OCI-LY7 (cell line): Measurements from ENCODE around the gene GPX6. TPM values are rescaled to one million over a fixed set of nuclear protein-coding genes. Genes with fewer than 3 reads are reported as not detected.

Source experiments
- BruUV-seq: library from RNA; stranded (reverse); fragments of 400-500 nt; replicated peaks from 2 replicates; lab custom pipeline; 2021; lab: Mats Ljungman, UMichigan
- CTCF ChIA-PET: fragments of 300-600 bp; sonication (Branson Sonifier 250); formaldehyde crosslinking; loops from one replicate; lab custom pipeline; 2022; ENCODE audit warnings: antibody characterized with exemption; ENCODE audit not compliant: unreplicated experiment; lab: Charles Lee
- POLR2A ChIA-PET: fragments of 300-600 bp; sonication (Branson Sonifier 250); formaldehyde crosslinking; loops from one replicate; lab custom pipeline; 2022; ENCODE audit warnings: antibody characterized with exemption; lab: Charles Lee
- DNase-seq: peaks from one replicate; pipeline ENCODE4 v3.0.0-alpha.2; 2015; ENCODE audit warnings: low spot score
- H2AFZ ChIP-seq: fragments of 200-600 bp; sonication (generic), shearing (Covaris generic); 2 replicates; pipeline ENCODE4 v1.6.1; 2014; ENCODE audit warnings: mild to moderate bottlenecking, antibody characterized with exemption, low read length, moderate library complexity
- H3K27ac ChIP-seq: fragments of 200-600 bp; sonication (generic); 2 replicates; pipeline ENCODE4 v1.5.1; 2014; ENCODE audit warnings: mixed run types, low read depth, mild to moderate bottlenecking, moderate library complexity, low read length, inconsistent platforms; ENCODE audit not compliant: poor library complexity, severe bottlenecking
- H3K36me3 ChIP-seq: fragments of 200-600 bp; sonication (generic); 2 replicates; pipeline ENCODE4 v1.6.1; 2014; ENCODE audit warnings: mild to moderate bottlenecking, antibody characterized with exemption, low read length, moderate library complexity, mixed read lengths; ENCODE audit not compliant: insufficient read depth
- H3K4me1 ChIP-seq: fragments of 200-600 bp; sonication (generic); 2 replicates; pipeline ENCODE4 v1.5.1; 2014; ENCODE audit warnings: mild to moderate bottlenecking, low read length; ENCODE audit not compliant: insufficient read depth, poor library complexity, severe bottlenecking
- H3K4me2 ChIP-seq: fragments of 200-600 bp; sonication (generic); 2 replicates; pipeline ENCODE4 v1.6.1; 2014; ENCODE audit warnings: mild to moderate bottlenecking, low read length
- H3K4me3 ChIP-seq: fragments of 200-600 bp; sonication (generic); 2 replicates; pipeline ENCODE4 v1.5.1; 2014; ENCODE audit warnings: mild to moderate bottlenecking, low read depth, low read length; ENCODE audit not compliant: poor library complexity, severe bottlenecking
- H3K79me2 ChIP-seq: fragments of 200-600 bp; sonication (generic); 2 replicates; pipeline ENCODE4 v1.6.1; 2016; ENCODE audit warnings: low read depth, mild to moderate bottlenecking, low read length, moderate library complexity, mixed read lengths; ENCODE audit not compliant: insufficient read depth
- H3K9me2 ChIP-seq: fragments of 200-600 bp; sonication (generic); 2 replicates; pipeline ENCODE4 v1.6.1; 2016; ENCODE audit warnings: mild to moderate bottlenecking, low read length, mixed read lengths; ENCODE audit not compliant: insufficient read depth
- H3K9me3 ChIP-seq: fragments of 200-600 bp; sonication (generic); 2 replicates; pipeline ENCODE4 v1.6.1; 2014; ENCODE audit warnings: mild to moderate bottlenecking, mixed run types, low read length, mixed read lengths
- H4K20me1 ChIP-seq: fragments of 200-600 bp; sonication (generic); 2 replicates; pipeline ENCODE4 v1.6.1; 2014; ENCODE audit warnings: mild to moderate bottlenecking, antibody characterized with exemption, low read length, moderate library complexity, mixed read lengths; ENCODE audit not compliant: insufficient read depth
- CTCF ChIP-seq: fragments of 200-600 bp; sonication (generic); conservative IDR thresholded peaks from 2 replicates; pipeline ENCODE4 v1.5.1; 2014; ENCODE audit warnings: mild to moderate bottlenecking, antibody characterized with exemption, low read length, moderate library complexity, mixed read lengths
- EZH2phosphoT487 ChIP-seq: fragments of 200-600 bp; sonication (generic); IDR thresholded peaks from 2 replicates; pipeline ENCODE4 v1.6.1; 2018; ENCODE audit warnings: low read depth, borderline replicate concordance, mild to moderate bottlenecking, mixed run types, antibody characterized with exemption, low read length, moderate library complexity, mixed read lengths
- intact Hi-C: fragments of 100-400 bp; cut with micrococcal nuclease; formaldehyde crosslinking; loops from one replicate; pipeline ENCODE4 v1.10.0; 2022; ENCODE audit not compliant: unreplicated experiment
- total RNA-seq, 2 experiments: library from RNA; depleted of rRNA in 1 of 2; stranded (reverse); fragments of >200 nt in 1 of 2; shearing (Covaris generic) in 1 of 2; gene quantifications; 2 replicates each; pipeline ENCODE4 v1.2.3, GENCODE V29; 2014 to 2022

GPX6 gene
- total RNA-seq, 2 experiments from 2014 or later = not detected

GRCh38 chr6:28542440-28543296 lies 27.1 kb upstream of the GPX6 start:
- DNase-seq = peak; percentile 60

GRCh38 chr6:28541996-28542395 lies 26.4 kb upstream of the GPX6 start:
- CTCF ChIA-PET = no interaction called here

More at GRCh38 chr6:28542440-28543296, 27.1 kb upstream of the GPX6 start:
- intact Hi-C loops = no loop called here
- TF ChIP-seq EZH2phosphoT487 (no peak), CTCF (peak; percentile 67)
- Histone ChIP-seq H3K27ac (no peak overlapping the region), H3K4me3 (peak overlapping the region; percentile 59), H3K4me2 (peak overlapping the region; percentile 75), H4K20me1 (no peaks in the 10 kb centered on the region), H2AFZ (peak overlapping the region; percentile 8; the same call in 1 of the 2 replicates), H3K4me1 (no peaks in the 10 kb centered on the region), H3K9me3 (no peaks in the 10 kb centered on the region), H3K79me2 (no peaks in the 10 kb centered on the region), H3K36me3 (no peaks in the 10 kb centered on the region), H3K9me2 (no peaks in the 10 kb centered on the region)
- ChIA-PET POLR2A (interaction anchor here (0.5 to 0.9 kb wide), 2 partner anchors 29 to 35 kb away, joined by 3 read pairs; no protein-coding TSS in a partner anchor), CTCF (no interaction called here)
- no TSS peak for BruUV-seq

More at GRCh38 chr6:28541996-28542395, 26.4 kb upstream of the GPX6 start:
- intact Hi-C loops = no loop called here
- Histone ChIP-seq H2AFZ (no peak overlapping the region), H3K27ac (no peak overlapping the region), H3K4me3 (no peak overlapping the region), H3K4me1 (no peaks in the 10 kb centered on the region), H3K36me3 (no peaks in the 10 kb centered on the region), H3K9me3 (no peaks in the 10 kb centered on the region), H3K4me2 (no peak overlapping the region), H3K9me2 (no peaks in the 10 kb centered on the region), H4K20me1 (no peaks in the 10 kb centered on the region), H3K79me2 (no peaks in the 10 kb centered on the region)
- POLR2A ChIA-PET = no interaction called here
- no TSS peak for BruUV-seq
- TF ChIP-seq CTCF (no peak), EZH2phosphoT487 (no peak)
- no peak for DNase-seq
